SK-N-SH (cell line): ENCODE measurements around the gene ITSN2. TPM values are rescaled to one million over a fixed set of nuclear protein-coding genes. Genes with fewer than 3 reads are reported as not detected.

ENCODE experiments used
- CTCF ChIA-PET: fragments of 300-600, 350-600 bp; formaldehyde crosslinking; extraction: SDS; loops from one replicate; lab custom pipeline; 2021; lab: Yijun Ruan, JAX
- POLR2A ChIA-PET: fragments of 350-600 bp; sonication (Branson Sonifier 250); formaldehyde crosslinking; extraction: SDS; loops from one replicate; lab custom pipeline; 2020; ENCODE audit warnings: antibody characterized with exemption, inconsistent platforms; lab: Yijun Ruan, JAX
- DNase-seq: peaks from one replicate; pipeline ENCODE4 v3.0.0; 2012
- H2AFZ ChIP-seq: fragments of 200-600 bp; sonication (generic); 2 replicates; pipeline ENCODE4 v1.8.1; 2016; ENCODE audit warnings: antibody characterized with exemption, mild to moderate bottlenecking, low read depth
- H3F3A ChIP-seq: fragments of 200-600 bp; sonication (generic); replicated peaks from 2 replicates; pipeline ENCODE3; 2016; ENCODE audit warnings: antibody characterized with exemption, mild to moderate bottlenecking; ENCODE audit not compliant: insufficient read depth
- H3K27ac ChIP-seq, 2 experiments: fragments of 200-500 bp in 1 of 2; fragments of 200-600 bp in 1 of 2; sonication (Bioruptor generic) in 1 of 2; sonication (generic), shearing (Covaris generic) in 1 of 2; 2 replicates each; pipeline versions ENCODE4 v1.5.1 to v1.6.1; 2014 to 2016; ENCODE audit warnings: low read depth in 2 of 2, inconsistent platforms in 1 of 2, low read length in 1 of 2, mild to moderate bottlenecking in 1 of 2, mixed read lengths in 1 of 2
- H3K27me3 ChIP-seq: fragments of 200-600 bp; sonication (generic), shearing (Covaris generic); 2 replicates; pipeline ENCODE4 v1.6.1; 2016; ENCODE audit warnings: mixed run types; ENCODE audit not compliant: insufficient read depth
- H3K36me3 ChIP-seq, 2 experiments: fragments of 200-500 bp in 1 of 2; fragments of 200-600 bp in 1 of 2; sonication (Bioruptor generic) in 1 of 2; sonication (generic) in 1 of 2; replicated peaks in 1 of 2; 2 replicates each; pipeline versions ENCODE3 to v1.5.1; 2014 to 2016; ENCODE audit warnings: low read length in 1 of 2, mild to moderate bottlenecking in 1 of 2; ENCODE audit not compliant: insufficient read depth in 2 of 2, control insufficient read depth in 1 of 2
- H3K4me1 ChIP-seq, 2 experiments: fragments of 200-500 bp in 1 of 2; fragments of 200-600 bp in 1 of 2; sonication (Bioruptor generic) in 1 of 2; sonication (generic), shearing (Covaris generic) in 1 of 2; 2 replicates each; pipeline versions ENCODE4 v1.5.1 to v1.6.1; 2014 to 2016; ENCODE audit warnings: low read depth in 1 of 2, low read length in 1 of 2, mixed run types in 1 of 2; ENCODE audit not compliant: insufficient read depth in 2 of 2, control insufficient read depth in 1 of 2
- H3K4me2 ChIP-seq: fragments of 200-600 bp; sonication (generic), shearing (Covaris generic); 2 replicates; pipeline ENCODE4 v1.6.1; 2017; ENCODE audit warnings: mixed run types
- H3K4me3 ChIP-seq, 2 experiments: fragments of 200-500 bp in 1 of 2; fragments of 200-600 bp in 1 of 2; sonication (Bioruptor generic) in 1 of 2; sonication (generic), shearing (Covaris generic) in 1 of 2; 2 replicates each; pipeline versions ENCODE4 v1.5.1 to v1.8.1; 2014 to 2016; ENCODE audit warnings: low read depth in 2 of 2, inconsistent platforms in 1 of 2, low read length in 1 of 2, mild to moderate bottlenecking in 1 of 2, mixed read lengths in 1 of 2, moderate library complexity in 1 of 2
- H3K79me2 ChIP-seq: fragments of 200-600 bp; sonication (generic); 2 replicates; pipeline ENCODE4 v1.8.1; 2017; ENCODE audit warnings: mild to moderate bottlenecking; ENCODE audit not compliant: insufficient read depth
- H3K9ac ChIP-seq: fragments of 200-600 bp; sonication (generic); 2 replicates; pipeline ENCODE4 v1.6.1; 2017; ENCODE audit warnings: mixed run types
- H3K9me2 ChIP-seq: fragments of 200-600 bp; sonication (generic); 2 replicates; pipeline ENCODE4 v1.6.1; 2017; ENCODE audit warnings: mixed run types
- H3K9me3 ChIP-seq: fragments of 200-600 bp; sonication (generic); 2 replicates; pipeline ENCODE4 v1.6.1; 2017; ENCODE audit warnings: mixed run types, mild to moderate bottlenecking, moderate library complexity
- H4K20me1 ChIP-seq: fragments of 200-600 bp; sonication (generic); 2 replicates; pipeline ENCODE4 v1.6.1; 2017; ENCODE audit warnings: mild to moderate bottlenecking, mixed run types; ENCODE audit not compliant: insufficient read depth
- CHD2 ChIP-seq: fragments of 150-350 bp; IDR thresholded peaks from 2 replicates; pipeline ENCODE4 v1.6.1; 2018; ENCODE audit warnings: low read length; ENCODE audit not compliant: partially characterized antibody
- EZH2phosphoT487 ChIP-seq: fragments of 200-600 bp; sonication (generic); IDR thresholded peaks from 2 replicates; pipeline ENCODE4 v1.6.1; 2017; ENCODE audit warnings: low read depth, mixed run types, mild to moderate bottlenecking, antibody characterized with exemption, moderate library complexity, borderline replicate concordance
- FOXJ3 ChIP-seq: sonication (generic); formaldehyde crosslinking; IDR thresholded peaks from 2 replicates; pipeline ENCODE4 v1.5.1; 2020; ENCODE audit warnings: mild to moderate bottlenecking, missing genetic modification reagents
- GATA2 ChIP-seq: sonication (generic); formaldehyde crosslinking; IDR thresholded peaks from 2 replicates; pipeline ENCODE4 v1.5.0; 2020; ENCODE audit warnings: mild to moderate bottlenecking, missing genetic modification reagents
- JUND ChIP-seq: IDR thresholded peaks from 2 replicates; pipeline ENCODE4 v1.4.0; 2012
- MEF2A ChIP-seq: IDR thresholded peaks from 2 replicates; pipeline ENCODE4 v1.4.0; 2012; ENCODE audit warnings: low read depth, borderline replicate concordance
- NFIC ChIP-seq: IDR thresholded peaks from 2 replicates; pipeline ENCODE4 v1.4.0; 2012; ENCODE audit warnings: borderline replicate concordance
- RFX5 ChIP-seq: IDR thresholded peaks from 2 replicates; pipeline ENCODE4 v1.6.1; 2012; ENCODE audit warnings: mild to moderate bottlenecking, improper control_type of control experiment, low read length
- RXRA ChIP-seq: IDR thresholded peaks from 2 replicates; pipeline ENCODE4 v1.4.0; 2012; ENCODE audit warnings: low read depth, mild to moderate bottlenecking, borderline replicate concordance
- TAF1 ChIP-seq: IDR thresholded peaks from 2 replicates; pipeline ENCODE4 v1.6.1; 2012; ENCODE audit warnings: low read depth, mild to moderate bottlenecking, low read length, moderate library complexity, borderline replicate concordance
- WGBS: methylation state at CpG from one replicate; pipeline ENCODE4 v1.1.6; 2017; ENCODE audit warnings: low lambda C conversion rate; 5-methylcytosine and 5-hydroxymethylcytosine counted together
- polyA plus RNA-seq, 3 experiments: library from polyadenylated mRNA; depleted of rRNA; stranded (reverse); fragments of >200 nt; gene quantifications; 2 replicates each; pipeline ENCODE4 v1.2.3, GENCODE V29; 2012
- TF ChIP-seq, protein P1 (sequence below): fragments of 200-600 bp; sonication (generic); IDR thresholded peaks from 2 replicates; pipeline ENCODE4 v1.6.1; 2017; ENCODE audit warnings: antibody characterized with exemption, mild to moderate bottlenecking, moderate library complexity
- TF ChIP-seq, protein P2 (sequence below): IDR thresholded peaks from 2 replicates; pipeline ENCODE4; 2012
- TF ChIP-seq, protein P3 (sequence below): fragments of 150-350 bp; IDR thresholded peaks from 2 replicates; pipeline ENCODE4 v1.6.1; 2016; ENCODE audit warnings: mild to moderate bottlenecking, low read depth, low read length
- TF ChIP-seq, protein P4 (sequence below): IDR thresholded peaks from 2 replicates; pipeline ENCODE4 v1.4.0; 2012; ENCODE audit warnings: low read depth, borderline replicate concordance

Gene ITSN2
- polyA plus RNA-seq, 1 of the 3 experiments (the other 2 are of a cell fraction), result 11.9 TPM

DNA sequence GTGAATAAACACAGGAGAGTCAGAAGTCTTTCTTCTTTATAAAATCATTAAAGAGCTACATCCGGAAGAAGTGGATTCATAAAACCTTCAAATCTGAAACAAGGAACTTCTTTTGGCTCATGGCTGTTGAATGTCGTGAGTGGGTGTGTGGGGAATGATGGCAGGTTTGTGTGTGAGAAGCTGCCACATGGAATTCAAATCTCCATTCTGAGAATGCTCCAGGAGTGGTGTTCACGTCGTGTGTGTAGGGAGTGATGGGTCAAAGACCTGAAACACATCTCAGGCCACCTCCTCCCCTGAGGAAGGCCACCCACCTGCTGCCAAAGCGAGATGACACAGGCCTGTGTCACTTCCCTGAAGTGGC, 156.6 kb downstream of the ITSN2 start:
- CTCF ChIA-PET, result interaction anchor here (1.0 kb wide), 1 partner anchor 119 kb away, joined by 3 read pairs; the partner anchor contains the start of gene TP53I3
- DNase-seq, result no peak
- WGBS, result 93% methylated on average over 5 of the region's 5 CpGs
- no peaks in the 10 kb centered on the region for H3K9me2 ChIP-seq
- TF ChIP-seq FOXJ3 (CRISPR knock-in tag) (no peak), NFIC (no peak), CHD2 (no peak), RXRA (no peak)
- TF ChIP-seq, protein P1, sequence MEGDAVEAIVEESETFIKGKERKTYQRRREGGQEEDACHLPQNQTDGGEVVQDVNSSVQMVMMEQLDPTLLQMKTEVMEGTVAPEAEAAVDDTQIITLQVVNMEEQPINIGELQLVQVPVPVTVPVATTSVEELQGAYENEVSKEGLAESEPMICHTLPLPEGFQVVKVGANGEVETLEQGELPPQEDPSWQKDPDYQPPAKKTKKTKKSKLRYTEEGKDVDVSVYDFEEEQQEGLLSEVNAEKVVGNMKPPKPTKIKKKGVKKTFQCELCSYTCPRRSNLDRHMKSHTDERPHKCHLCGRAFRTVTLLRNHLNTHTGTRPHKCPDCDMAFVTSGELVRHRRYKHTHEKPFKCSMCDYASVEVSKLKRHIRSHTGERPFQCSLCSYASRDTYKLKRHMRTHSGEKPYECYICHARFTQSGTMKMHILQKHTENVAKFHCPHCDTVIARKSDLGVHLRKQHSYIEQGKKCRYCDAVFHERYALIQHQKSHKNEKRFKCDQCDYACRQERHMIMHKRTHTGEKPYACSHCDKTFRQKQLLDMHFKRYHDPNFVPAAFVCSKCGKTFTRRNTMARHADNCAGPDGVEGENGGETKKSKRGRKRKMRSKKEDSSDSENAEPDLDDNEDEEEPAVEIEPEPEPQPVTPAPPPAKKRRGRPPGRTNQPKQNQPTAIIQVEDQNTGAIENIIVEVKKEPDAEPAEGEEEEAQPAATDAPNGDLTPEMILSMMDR, result no peak
- TF ChIP-seq, protein P2, sequence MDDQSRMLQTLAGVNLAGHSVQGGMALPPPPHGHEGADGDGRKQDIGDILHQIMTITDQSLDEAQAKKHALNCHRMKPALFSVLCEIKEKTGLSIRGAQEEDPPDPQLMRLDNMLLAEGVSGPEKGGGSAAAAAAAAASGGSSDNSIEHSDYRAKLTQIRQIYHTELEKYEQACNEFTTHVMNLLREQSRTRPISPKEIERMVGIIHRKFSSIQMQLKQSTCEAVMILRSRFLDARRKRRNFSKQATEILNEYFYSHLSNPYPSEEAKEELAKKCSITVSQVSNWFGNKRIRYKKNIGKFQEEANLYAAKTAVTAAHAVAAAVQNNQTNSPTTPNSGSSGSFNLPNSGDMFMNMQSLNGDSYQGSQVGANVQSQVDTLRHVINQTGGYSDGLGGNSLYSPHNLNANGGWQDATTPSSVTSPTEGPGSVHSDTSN, result no peak
- TF ChIP-seq, all 33 proteins: peak for 0
- no peaks in the 10 kb centered on the region; a peak in 1 of 4 replicates for H3K4me1 ChIP-seq
- H3K27me3 ChIP-seq, result no peaks in the 10 kb centered on the region
- no peaks in the 10 kb centered on the region for H3F3A ChIP-seq
- H2AFZ ChIP-seq, result no peak overlapping the region
- no peak overlapping the region for H3K27ac ChIP-seq
- H3K9me3 ChIP-seq, result no peaks in the 10 kb centered on the region
- no peaks in the 10 kb centered on the region for H4K20me1 ChIP-seq
- POLR2A ChIA-PET, result no interaction called here
- H3K36me3 ChIP-seq, result peaks cover 0 to 32% of the 10 kb centered on the region in 2 experiments
- no peaks in the 10 kb centered on the region for H3K79me2 ChIP-seq
- H3K9ac ChIP-seq, result no peak overlapping the region
- H3K4me2 ChIP-seq, result no peak overlapping the region
- no peak overlapping the region for H3K4me3 ChIP-seq

DNA sequence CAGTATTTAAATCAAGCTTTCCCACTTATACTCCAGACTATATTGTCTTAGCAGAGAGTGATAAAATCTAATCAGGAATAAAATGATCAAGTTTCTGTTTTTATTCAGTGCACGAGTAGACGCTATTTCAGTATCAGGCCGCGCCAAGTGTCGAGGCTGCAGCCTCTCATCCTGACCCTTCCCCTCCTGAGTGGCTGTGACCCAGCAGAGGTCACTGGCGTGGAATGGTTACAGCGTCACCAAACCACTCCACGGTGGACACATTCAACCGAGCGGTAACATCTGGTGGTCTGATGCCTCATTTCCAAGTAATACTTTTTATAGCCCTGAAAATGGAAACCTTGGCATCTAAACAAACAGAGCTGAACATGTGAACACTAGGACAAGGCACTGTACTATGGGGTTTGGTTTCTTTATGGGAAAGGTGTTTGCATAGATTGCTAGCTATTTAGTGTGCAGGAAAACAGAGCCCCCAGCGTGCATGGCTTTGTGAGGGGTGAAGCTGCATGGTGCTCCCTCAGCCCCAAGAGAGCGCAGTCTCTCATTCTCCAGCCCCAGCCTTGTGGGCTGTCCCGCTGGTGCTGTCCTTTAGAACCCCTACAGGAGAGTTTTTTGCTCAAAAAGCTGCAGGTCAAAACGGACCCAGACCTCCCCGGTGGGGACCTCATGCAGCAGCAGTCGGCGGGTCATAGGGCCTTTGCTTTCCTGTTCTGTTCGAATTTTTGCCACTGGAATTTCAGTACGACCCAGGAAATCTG, 157.1 kb downstream of the ITSN2 start:
- no peaks in the 10 kb centered on the region for H3K9me2 ChIP-seq
- no peaks in the 10 kb centered on the region for H3K79me2 ChIP-seq
- H3K9ac ChIP-seq, result no peak overlapping the region
- ChIA-PET POLR2A (no interaction called here), CTCF (interaction anchor here (1.0 kb wide), 1 partner anchor 119 kb away, joined by 3 read pairs; the partner anchor contains the start of gene TP53I3)
- H3K9me3 ChIP-seq, result no peaks in the 10 kb centered on the region
- no peak for DNase-seq
- 95% methylated on average over 19 of the region's 19 CpGs for WGBS
- H3K27ac ChIP-seq, result no peak overlapping the region
- H3K36me3 ChIP-seq, result peaks cover 0 to 27% of the 10 kb centered on the region in 2 experiments
- H3K4me2 ChIP-seq, result no peak overlapping the region
- no peaks in the 10 kb centered on the region; a peak in 1 of 4 replicates for H3K4me1 ChIP-seq
- TF ChIP-seq, protein P3, sequence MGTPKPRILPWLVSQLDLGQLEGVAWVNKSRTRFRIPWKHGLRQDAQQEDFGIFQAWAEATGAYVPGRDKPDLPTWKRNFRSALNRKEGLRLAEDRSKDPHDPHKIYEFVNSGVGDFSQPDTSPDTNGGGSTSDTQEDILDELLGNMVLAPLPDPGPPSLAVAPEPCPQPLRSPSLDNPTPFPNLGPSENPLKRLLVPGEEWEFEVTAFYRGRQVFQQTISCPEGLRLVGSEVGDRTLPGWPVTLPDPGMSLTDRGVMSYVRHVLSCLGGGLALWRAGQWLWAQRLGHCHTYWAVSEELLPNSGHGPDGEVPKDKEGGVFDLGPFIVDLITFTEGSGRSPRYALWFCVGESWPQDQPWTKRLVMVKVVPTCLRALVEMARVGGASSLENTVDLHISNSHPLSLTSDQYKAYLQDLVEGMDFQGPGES, result no peak
- TF ChIP-seq, protein P4, sequence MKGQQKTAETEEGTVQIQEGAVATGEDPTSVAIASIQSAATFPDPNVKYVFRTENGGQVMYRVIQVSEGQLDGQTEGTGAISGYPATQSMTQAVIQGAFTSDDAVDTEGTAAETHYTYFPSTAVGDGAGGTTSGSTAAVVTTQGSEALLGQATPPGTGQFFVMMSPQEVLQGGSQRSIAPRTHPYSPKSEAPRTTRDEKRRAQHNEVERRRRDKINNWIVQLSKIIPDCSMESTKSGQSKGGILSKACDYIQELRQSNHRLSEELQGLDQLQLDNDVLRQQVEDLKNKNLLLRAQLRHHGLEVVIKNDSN, result no peak
- no peak for TF ChIP-seq RFX5
- TF ChIP-seq GATA2 (CRISPR knock-in tag), result no peak
- TF ChIP-seq CHD2, result no peak
- TF ChIP-seq TAF1, result no peak
- no peak for TF ChIP-seq JUND
- no peak for TF ChIP-seq EZH2phosphoT487
- no peak for TF ChIP-seq MEF2A
- TF ChIP-seq RXRA, result no peak
- TF ChIP-seq FOXJ3 (CRISPR knock-in tag), result no peak
- no peak for TF ChIP-seq NFIC
- no peak overlapping the region for H2AFZ ChIP-seq
- no peaks in the 10 kb centered on the region for H3K27me3 ChIP-seq
- no peaks in the 10 kb centered on the region for H3F3A ChIP-seq
- no peak overlapping the region for H3K4me3 ChIP-seq
- no peaks in the 10 kb centered on the region for H4K20me1 ChIP-seq
